ENCODE data around the gene OR2S2. TPM values are rescaled to one million over a fixed set of nuclear protein-coding genes. Genes with fewer than 3 reads are reported as not detected.
"Not testable (repeated sequence)": the region's sequence is repeated elsewhere in the genome, so short reads cannot be mapped to it uniquely, and the experiment has no call there.

Gene OR2S2
- total RNA-seq, 1 experiment from 2014 or later: not detected

- POLR2A ChIA-PET (ENCODE audit: low non-redundant PET): no interaction called here
- intact Hi-C loops (cut with micrococcal nuclease; ENCODE audit: unreplicated experiment): loop anchor here (5.0 kb wide), 1 partner anchor 161 kb away; the partner anchor contains the start of gene CCIN
- Histone ChIP-seq H3K4me3 (ENCODE audit: low read depth, low read length, poor library complexity, severe bottlenecking) (no peak overlapping the region), H3K9me3 (ENCODE audit: low read depth, low read length, poor library complexity, severe bottlenecking) (peaks cover 5% of the 10 kb centered on the region), H3K36me3 (ENCODE audit: insufficient read depth, low read length, poor library complexity, severe bottlenecking) (no peaks in the 10 kb centered on the region), H3K27me3 (replicated peaks; ENCODE audit: insufficient read depth, low read depth, low read length, poor library complexity) (peaks cover 75% of the 10 kb centered on the region), H3K4me1 (ENCODE audit: insufficient read depth, low read length, poor library complexity, severe bottlenecking) (no peaks in the 10 kb centered on the region), H3K27ac (ENCODE audit: low read depth, low read length, poor library complexity, severe bottlenecking) (no peak overlapping the region)
- DNase-seq (ENCODE audit: low spot score): no peak
- BruUV-seq (replicated peaks): no TSS peak
- no peak for TF ChIP-seq EZH2 (IDR thresholded peaks at IDR 0.05; ENCODE audit: borderline replicate concordance, low read depth, low read length, poor library complexity, severe bottlenecking)
- TF ChIP-seq CTCF (conservative IDR thresholded peaks at IDR 0.05; ENCODE audit: low read depth, low read length): no peak
- CTCF ChIA-PET: interaction anchor here (0.6 kb wide), 1 partner anchor 69 kb away, joined by 4 read pairs; no protein-coding TSS in a partner anchor
These were observed 47.9 kb upstream of the OR2S2 start for GRCh38 chr9:36005891-36006290.

- peaks cover 61% of the 10 kb centered on the region for H3K27me3 ChIP-seq (replicated peaks; ENCODE audit: insufficient read depth, low read depth, low read length, poor library complexity)
- intact Hi-C loops (cut with micrococcal nuclease; ENCODE audit: unreplicated experiment): no loop called here
- no peaks in the 10 kb centered on the region for H3K4me1 ChIP-seq (ENCODE audit: insufficient read depth, low read length, poor library complexity, severe bottlenecking)
- BruUV-seq (replicated peaks): no TSS peak
- H3K27ac ChIP-seq (ENCODE audit: low read depth, low read length, poor library complexity, severe bottlenecking): no peak overlapping the region
- no peaks in the 10 kb centered on the region for H3K9me3 ChIP-seq (ENCODE audit: low read depth, low read length, poor library complexity, severe bottlenecking)
- DNase-seq (ENCODE audit: low spot score): no peak
- POLR2A ChIA-PET (ENCODE audit: low non-redundant PET): no interaction called here
- CTCF ChIA-PET: no interaction called here
- H3K4me3 ChIP-seq (ENCODE audit: low read depth, low read length, poor library complexity, severe bottlenecking): no peak overlapping the region
- no peak for TF ChIP-seq CTCF (conservative IDR thresholded peaks at IDR 0.05; ENCODE audit: low read depth, low read length)
- TF ChIP-seq EZH2 (IDR thresholded peaks at IDR 0.05; ENCODE audit: borderline replicate concordance, low read depth, low read length, poor library complexity, severe bottlenecking): no peak
- H3K36me3 ChIP-seq (ENCODE audit: insufficient read depth, low read length, poor library complexity, severe bottlenecking): no peaks in the 10 kb centered on the region
These were observed 40.4 kb upstream of the OR2S2 start for GRCh38 chr9:35998333-35998732.

DNA sequence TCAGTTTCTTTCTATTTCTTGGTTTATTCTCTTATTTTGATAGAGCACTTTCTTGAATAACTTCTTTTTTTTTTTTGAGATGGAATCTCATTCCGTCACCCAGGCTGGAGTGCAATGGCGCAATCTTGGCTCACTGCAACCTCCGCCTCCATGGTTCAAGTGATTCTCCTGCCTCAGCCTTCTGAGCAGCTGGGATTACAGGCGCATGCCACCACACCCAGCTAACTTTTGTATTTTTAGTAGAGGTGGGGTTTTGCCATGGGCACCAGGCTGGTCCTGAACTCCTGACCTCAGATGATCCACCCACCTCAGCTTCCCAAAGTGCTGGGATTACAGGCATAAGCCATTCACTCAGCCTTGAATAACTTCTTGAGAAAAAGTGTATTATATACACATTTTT lies 39.1 kb upstream of the OR2S2 start:
- POLR2A ChIA-PET (ENCODE audit: low non-redundant PET); H3K4me1 ChIP-seq (ENCODE audit: insufficient read depth, low read length, poor library complexity, severe bottlenecking); intact Hi-C loops (cut with micrococcal nuclease; ENCODE audit: unreplicated experiment); BruUV-seq (replicated peaks); DNase-seq (ENCODE audit: low spot score); H3K9me3 ChIP-seq (ENCODE audit: low read depth, low read length, poor library complexity, severe bottlenecking); H3K27ac ChIP-seq (ENCODE audit: low read depth, low read length, poor library complexity, severe bottlenecking); H3K4me3 ChIP-seq (ENCODE audit: low read depth, low read length, poor library complexity, severe bottlenecking); H3K36me3 ChIP-seq (ENCODE audit: insufficient read depth, low read length, poor library complexity, severe bottlenecking); CTCF ChIA-PET: not testable (repeated sequence)
- peaks cover 52% of the 10 kb centered on the region for H3K27me3 ChIP-seq (replicated peaks; ENCODE audit: insufficient read depth, low read depth, low read length, poor library complexity)

- no TSS peak for BruUV-seq (replicated peaks)
- Histone ChIP-seq H3K9me3 (ENCODE audit: low read depth, low read length, poor library complexity, severe bottlenecking) (no peaks in the 10 kb centered on the region), H3K4me3 (ENCODE audit: low read depth, low read length, poor library complexity, severe bottlenecking) (no peak overlapping the region), H3K4me1 (ENCODE audit: insufficient read depth, low read length, poor library complexity, severe bottlenecking) (no peaks in the 10 kb centered on the region), H3K36me3 (ENCODE audit: insufficient read depth, low read length, poor library complexity, severe bottlenecking) (no peaks in the 10 kb centered on the region), H3K27ac (ENCODE audit: low read depth, low read length, poor library complexity, severe bottlenecking) (no peak overlapping the region), H3K27me3 (replicated peaks; ENCODE audit: insufficient read depth, low read depth, low read length, poor library complexity) (peaks cover 48% of the 10 kb centered on the region)
- no peak for DNase-seq (ENCODE audit: low spot score)
- ChIA-PET POLR2A (ENCODE audit: low non-redundant PET) (no interaction called here), CTCF (no interaction called here)
- no peak for TF ChIP-seq CTCF (conservative IDR thresholded peaks at IDR 0.05; ENCODE audit: low read depth, low read length)
- TF ChIP-seq EZH2 (IDR thresholded peaks at IDR 0.05; ENCODE audit: borderline replicate concordance, low read depth, low read length, poor library complexity, severe bottlenecking): no peak
- intact Hi-C loops (cut with micrococcal nuclease; ENCODE audit: unreplicated experiment): no loop called here
These were observed 38.5 kb upstream of the OR2S2 start for GRCh38 chr9:35996358-35996970.

All from A673 (cell line).